ENCODE measurements around the gene BTNL3. TPM values are rescaled to one million over a fixed set of nuclear protein-coding genes. Genes with fewer than 3 reads are reported as not detected.
A peak's percentile ranks its signal among the peaks of the same experiment; 100 is the strongest.

BTNL3 gene
- total RNA-seq, 1 donor from 2014 or later: not detected

GRCh38 chr5:180977852-180978251, 10.8 kb upstream of the BTNL3 start:
- TF ChIP-seq CTCF (IDR thresholded peaks at IDR 0.05): no peak
- Mint-ChIP-seq H3K27ac (peak overlapping the region; percentile 46), H3K4me1 (peaks cover 40% of the 10 kb centered on the region), H3K27me3 (peaks cover 5% of the 10 kb centered on the region), H3K9me3 (peaks cover 2% of the 10 kb centered on the region), H3K36me3 (ENCODE audit: low read depth) (no peaks in the 10 kb centered on the region), H3K4me3 (no peak overlapping the region)
- ATAC-seq (ENCODE audit: low read depth) (no peak), DNase-seq (no peak)
- intact Hi-C loops (cut with micrococcal nuclease): loop anchor here (5.0 to 10.0 kb wide), 3 partner anchors 179 to 1123 kb away; partner anchors contain the start of genes MRNIP and TRIM41
- CTCF ChIA-PET: no interaction called here
- POLR2A ChIA-PET: interaction anchor here (0.7 kb wide), 1 partner anchor 13 kb away, joined by 3 read pairs; no protein-coding TSS in a partner anchor

GRCh38 chr5:180982008-180982741, 6.5 kb upstream of the BTNL3 start:
- CTCF ChIA-PET: no interaction called here

GRCh38 chr5:180988016-180988415, 630 bp upstream of the BTNL3 start:
- Mint-ChIP-seq H3K4me1 (peaks cover 16% of the 10 kb centered on the region), H3K36me3 (ENCODE audit: low read depth) (no peaks in the 10 kb centered on the region), H3K27ac (no peak overlapping the region), H3K27me3 (peaks cover 13% of the 10 kb centered on the region), H3K9me3 (peaks cover 3% of the 10 kb centered on the region), H3K4me3 (no peak overlapping the region)
- CTCF ChIA-PET: no interaction called here
- DNase-seq (no peak), ATAC-seq (ENCODE audit: low read depth) (no peak)
- TF ChIP-seq CTCF (IDR thresholded peaks at IDR 0.05): no peak
- POLR2A ChIA-PET: no interaction called here
- intact Hi-C loops (cut with micrococcal nuclease): no loop called here

More at GRCh38 chr5:180982008-180982741, 6.5 kb upstream of the BTNL3 start:
- no peak for TF ChIP-seq CTCF (IDR thresholded peaks at IDR 0.05)
- DNase-seq (no peak), ATAC-seq (ENCODE audit: low read depth) (no peak)
- Mint-ChIP-seq H3K4me3 (no peak overlapping the region), H3K9me3 (peaks cover 3% of the 10 kb centered on the region), H3K4me1 (peaks cover 8% of the 10 kb centered on the region), H3K27me3 (peaks cover 7% of the 10 kb centered on the region), H3K36me3 (ENCODE audit: low read depth) (no peaks in the 10 kb centered on the region), H3K27ac (no peak overlapping the region)
- intact Hi-C loops (cut with micrococcal nuclease): no loop called here
- POLR2A ChIA-PET: no interaction called here

- peak overlapping the region; percentile 58 for H3K4me3 Mint-ChIP-seq
- CTCF ChIA-PET: no interaction called here
- H3K27ac Mint-ChIP-seq: no peak overlapping the region
- ATAC-seq (ENCODE audit: low read depth) (peak; percentile 21), DNase-seq (no peak)
- H3K36me3 Mint-ChIP-seq (ENCODE audit: low read depth): no peaks in the 10 kb centered on the region
- H3K9me3 Mint-ChIP-seq: peaks cover 6% of the 10 kb centered on the region
- POLR2A ChIA-PET: interaction anchor here (0.5 kb wide), 1 partner anchor 12 kb away, joined by 3 read pairs; no protein-coding TSS in a partner anchor
- H3K27me3 Mint-ChIP-seq: peaks cover 13% of the 10 kb centered on the region
- intact Hi-C loops (cut with micrococcal nuclease): no loop called here
- H3K4me1 Mint-ChIP-seq: peaks cover 16% of the 10 kb centered on the region
- no peak for TF ChIP-seq CTCF (IDR thresholded peaks at IDR 0.05)
These were observed 1.6 kb downstream of the BTNL3 start for GRCh38 chr5:180990086-180990881.

- peaks cover 13% of the 10 kb centered on the region for H3K27me3 Mint-ChIP-seq
- no peak for TF ChIP-seq CTCF (IDR thresholded peaks at IDR 0.05)
- ATAC-seq (ENCODE audit: low read depth) (no peak), DNase-seq (no peak)
- peaks cover 6% of the 10 kb centered on the region for H3K9me3 Mint-ChIP-seq
- H3K36me3 Mint-ChIP-seq (ENCODE audit: low read depth): no peaks in the 10 kb centered on the region
- H3K4me1 Mint-ChIP-seq: peaks cover 16% of the 10 kb centered on the region
- H3K27ac Mint-ChIP-seq: no peak overlapping the region
- no peak overlapping the region for H3K4me3 Mint-ChIP-seq
- POLR2A ChIA-PET: interaction anchor here (0.5 kb wide), 1 partner anchor 13 kb away, joined by 3 read pairs; no protein-coding TSS in a partner anchor
- CTCF ChIA-PET: no interaction called here
- intact Hi-C loops (cut with micrococcal nuclease): no loop called here
These were observed 2.2 kb downstream of the BTNL3 start for GRCh38 chr5:180990882-180991242.

All from activated B cell treated with CpG ODN at 0.5 μM for 24 hours (primary cell).